Keratinocyte (primary cell): Measurements from ENCODE around the gene ATXN7L2.

ENCODE experiments used
- CTCF ChIP-seq, 3 experiments: IDR thresholded peaks in 1 of 3; conservative IDR thresholded peaks in 1 of 3; optimal IDR thresholded peaks in 1 of 3; 2 replicates in 2 of 3; 3 replicates in 1 of 3; pipeline versions ENCODE3 to v1.5.1; 2011; ENCODE audit warnings: low read length in 3 of 3, mild to moderate bottlenecking in 3 of 3, moderate library complexity in 2 of 3, control low read depth in 1 of 3, inconsistent platforms in 1 of 3; ENCODE audit not compliant: insufficient read depth in 2 of 3; ENCODE audit errors: extremely low read depth in 1 of 3
- EZH2 ChIP-seq: IDR thresholded peaks from one replicate; pipeline ENCODE4 v1.6.1; 2012; ENCODE audit warnings: inconsistent platforms, mild to moderate bottlenecking, low read length, moderate library complexity

- TF ChIP-seq CTCF (optimal IDR thresholded peaks at IDR 0.05 in 1 of 3, IDR thresholded peaks at IDR 0.05 in 1 of 3, conservative IDR thresholded peaks at IDR 0.05 in 1 of 3; ENCODE audit: extremely low read depth in 1 of 3, insufficient read depth in 2 of 3, low read length in 3 of 3): no peak
- TF ChIP-seq EZH2: no peak
These were observed 9.5 kb downstream of the ATXN7L2 start for GRCh38 chr1:109493227-109493626.
